Measurements from ENCODE around the gene AURKAIP1.
A peak's percentile ranks its signal among the peaks of the same experiment; 100 is the strongest.

DNA sequence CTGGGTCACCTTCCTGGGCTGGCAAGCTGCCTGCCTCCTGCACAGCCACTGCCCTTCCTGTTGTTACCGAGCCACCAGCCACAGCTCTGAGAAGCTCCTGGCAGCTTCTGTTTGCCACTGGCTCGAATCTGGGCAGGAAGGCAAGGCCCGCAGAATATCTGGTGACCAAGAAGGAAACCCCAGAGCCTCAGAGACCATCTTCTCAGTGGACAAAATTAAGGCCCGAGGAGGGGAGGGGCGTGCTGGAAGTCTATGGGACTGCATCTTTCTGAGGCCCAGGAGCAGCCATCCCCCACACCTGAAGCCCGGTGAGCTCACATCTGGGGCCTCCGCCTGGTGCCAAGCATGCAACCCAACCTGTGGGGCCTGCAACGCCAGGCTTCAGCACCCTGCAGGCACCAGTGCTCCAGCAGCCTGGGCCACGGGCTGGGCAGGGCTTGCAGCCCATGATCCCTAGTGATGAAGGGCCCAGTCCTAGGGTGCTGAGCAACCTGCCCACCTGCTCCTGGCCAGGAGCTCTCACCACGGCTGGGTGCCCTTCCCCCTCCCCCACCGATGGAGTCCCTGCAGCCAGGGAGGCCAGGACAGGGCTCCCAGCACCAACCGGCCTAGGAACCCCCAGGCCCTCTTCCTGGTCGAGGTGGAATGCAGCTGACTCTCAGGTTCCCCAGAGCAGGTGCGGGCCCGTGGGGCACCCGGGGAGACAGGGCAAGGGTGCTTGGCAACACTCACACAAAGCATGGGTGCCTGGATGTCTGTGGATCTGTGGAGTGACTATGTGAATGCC is 49.5 kb downstream of the AURKAIP1 start:
- TF ChIP-seq, protein P1, sequence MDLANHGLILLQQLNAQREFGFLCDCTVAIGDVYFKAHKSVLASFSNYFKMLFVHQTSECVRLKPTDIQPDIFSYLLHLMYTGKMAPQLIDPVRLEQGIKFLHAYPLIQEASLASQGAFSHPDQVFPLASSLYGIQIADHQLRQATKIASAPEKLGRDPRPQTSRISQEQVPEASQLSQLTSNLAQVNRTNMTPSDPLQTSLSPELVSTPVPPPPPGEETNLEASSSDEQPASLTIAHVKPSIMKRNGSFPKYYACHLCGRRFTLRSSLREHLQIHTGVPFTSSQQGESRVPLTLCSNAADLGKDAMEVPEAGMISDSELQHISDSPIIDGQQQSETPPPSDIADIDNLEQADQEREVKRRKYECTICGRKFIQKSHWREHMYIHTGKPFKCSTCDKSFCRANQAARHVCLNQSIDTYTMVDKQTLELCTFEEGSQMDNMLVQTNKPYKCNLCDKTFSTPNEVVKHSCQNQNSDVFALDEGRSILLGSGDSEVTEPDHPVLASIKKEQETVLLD (IDR thresholded peaks at IDR 0.05), result no peak
- no peak for TF ChIP-seq COPS2 (conservative IDR thresholded peaks at IDR 0.05)
- TF ChIP-seq, protein P2, sequence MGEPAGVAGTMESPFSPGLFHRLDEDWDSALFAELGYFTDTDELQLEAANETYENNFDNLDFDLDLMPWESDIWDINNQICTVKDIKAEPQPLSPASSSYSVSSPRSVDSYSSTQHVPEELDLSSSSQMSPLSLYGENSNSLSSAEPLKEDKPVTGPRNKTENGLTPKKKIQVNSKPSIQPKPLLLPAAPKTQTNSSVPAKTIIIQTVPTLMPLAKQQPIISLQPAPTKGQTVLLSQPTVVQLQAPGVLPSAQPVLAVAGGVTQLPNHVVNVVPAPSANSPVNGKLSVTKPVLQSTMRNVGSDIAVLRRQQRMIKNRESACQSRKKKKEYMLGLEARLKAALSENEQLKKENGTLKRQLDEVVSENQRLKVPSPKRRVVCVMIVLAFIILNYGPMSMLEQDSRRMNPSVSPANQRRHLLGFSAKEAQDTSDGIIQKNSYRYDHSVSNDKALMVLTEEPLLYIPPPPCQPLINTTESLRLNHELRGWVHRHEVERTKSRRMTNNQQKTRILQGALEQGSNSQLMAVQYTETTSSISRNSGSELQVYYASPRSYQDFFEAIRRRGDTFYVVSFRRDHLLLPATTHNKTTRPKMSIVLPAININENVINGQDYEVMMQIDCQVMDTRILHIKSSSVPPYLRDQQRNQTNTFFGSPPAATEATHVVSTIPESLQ (CRISPR knock-in tag; IDR thresholded peaks at IDR 0.05), result no peak
- TF ChIP-seq, protein P3, sequence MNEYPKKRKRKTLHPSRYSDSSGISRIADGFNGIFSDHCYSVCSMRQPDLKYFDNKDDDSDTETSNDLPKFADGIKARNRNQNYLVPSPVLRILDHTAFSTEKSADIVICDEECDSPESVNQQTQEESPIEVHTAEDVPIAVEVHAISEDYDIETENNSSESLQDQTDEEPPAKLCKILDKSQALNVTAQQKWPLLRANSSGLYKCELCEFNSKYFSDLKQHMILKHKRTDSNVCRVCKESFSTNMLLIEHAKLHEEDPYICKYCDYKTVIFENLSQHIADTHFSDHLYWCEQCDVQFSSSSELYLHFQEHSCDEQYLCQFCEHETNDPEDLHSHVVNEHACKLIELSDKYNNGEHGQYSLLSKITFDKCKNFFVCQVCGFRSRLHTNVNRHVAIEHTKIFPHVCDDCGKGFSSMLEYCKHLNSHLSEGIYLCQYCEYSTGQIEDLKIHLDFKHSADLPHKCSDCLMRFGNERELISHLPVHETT (CRISPR knock-in tag; conservative IDR thresholded peaks at IDR 0.05 in 1 of 2, IDR thresholded peaks at IDR 0.05 in 1 of 2), result no peak
- no peak for TF ChIP-seq RFX1 (IDR thresholded peaks at IDR 0.05)
- TF ChIP-seq SIN3A (IDR thresholded peaks at IDR 0.05; ENCODE audit: borderline replicate concordance in 2 of 2, control insufficient read depth in 1 of 2, low read depth in 2 of 2, low read length in 2 of 2), result 0 out of 4 replicates have a peak, but pooled peaks of 1 of the 2 experiments have one; percentile 51
- no peak for TF ChIP-seq ZBTB17 (CRISPR knock-in tag; IDR thresholded peaks at IDR 0.05)
- no peak for TF ChIP-seq CEBPB (tag; IDR thresholded peaks at IDR 0.05)

All from K562 (cell line).